T47D (cell line): ENCODE results near the gene CPNE8.
A peak's percentile ranks its signal among the peaks of the same experiment; 100 is the strongest.
"Not testable (repeated sequence)": the region's sequence is repeated elsewhere in the genome, so short reads cannot be mapped to it uniquely, and the experiment has no call there.

Source experiments
- DNase-seq, 2 experiments: peaks; one replicate each; pipeline versions ENCODE4 v3.0.0 to v3.0.0-alpha.2; 2011 to 2012; ENCODE audit warnings: low read depth in 1 of 2, low spot score in 1 of 2
- JUND ChIP-seq: IDR thresholded peaks from 2 replicates; pipeline ENCODE4 v1.6.1; 2012; ENCODE audit warnings: low read depth
- in situ Hi-C: cut with HindIII; loops from 2 replicates; pipeline ENCODE4 v1.10.0; 2016; ENCODE audit warnings: low sequenced_read_pairs, low pct_unique_long_range_greater_than_20kb

The CPNE8 gene

DNA sequence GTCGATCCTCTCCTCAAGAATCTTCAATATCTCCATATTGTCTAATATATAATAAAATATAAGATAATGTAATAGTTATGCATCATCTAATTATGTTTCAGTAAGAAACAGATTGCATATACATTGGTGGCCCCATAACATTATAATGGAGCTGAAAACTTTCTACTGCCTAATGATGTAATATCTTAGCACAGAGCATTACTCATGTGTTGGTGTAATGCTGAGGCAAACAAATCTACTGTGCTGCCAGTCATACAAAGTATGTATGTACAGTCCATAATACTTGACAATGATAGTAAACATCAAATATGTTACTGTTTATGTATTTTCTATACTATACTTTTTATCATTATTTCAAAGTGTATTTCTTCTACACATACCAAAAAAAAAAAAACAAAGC is 128.7 kb downstream of the CPNE8 start:
- TF ChIP-seq JUND: no peak
- no peak for DNase-seq
- in situ Hi-C loops: no loop called here

DNA sequence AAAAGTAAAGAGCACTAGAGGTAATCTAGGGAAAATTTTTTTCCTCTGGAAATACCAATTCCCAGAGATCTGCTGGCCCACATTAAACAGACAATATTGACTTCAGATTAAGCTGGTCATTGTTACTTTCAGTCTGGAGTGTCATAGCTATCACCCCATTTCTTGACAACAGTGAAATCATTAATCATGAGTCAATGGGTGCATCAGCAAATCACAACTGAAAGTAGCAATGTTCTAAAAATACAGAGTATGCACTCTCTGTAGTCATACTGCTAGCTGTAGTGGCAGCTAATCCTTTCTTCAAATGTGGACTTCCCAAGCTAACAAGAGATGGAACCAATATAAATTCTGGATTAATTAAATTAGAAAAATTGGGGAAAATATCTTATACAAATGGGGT is 129.9 kb downstream of the CPNE8 start:
- in situ Hi-C loops: no loop called here
- no peak for DNase-seq
- TF ChIP-seq JUND: no peak

DNA sequence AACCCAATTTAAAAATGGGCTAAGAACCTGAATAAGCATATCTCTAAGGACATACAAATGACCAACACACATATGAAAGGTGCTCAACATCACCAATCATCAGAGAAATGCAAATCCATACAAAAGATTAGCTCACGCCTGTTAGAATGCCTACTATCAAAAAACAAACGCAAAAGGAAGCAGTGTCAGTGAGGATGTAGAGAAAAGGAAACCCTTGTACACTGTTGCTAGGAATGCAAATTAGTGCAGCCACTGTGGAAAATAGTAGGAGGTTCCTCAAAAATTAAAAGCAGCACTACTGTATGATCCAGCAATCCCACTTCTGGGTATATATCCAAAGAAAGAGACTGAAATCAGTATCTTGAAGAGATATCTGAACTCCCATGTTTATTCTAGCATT is 133.0 kb downstream of the CPNE8 start:
- TF ChIP-seq JUND: no peak
- in situ Hi-C loops: no loop called here
- DNase-seq: no peak

DNA sequence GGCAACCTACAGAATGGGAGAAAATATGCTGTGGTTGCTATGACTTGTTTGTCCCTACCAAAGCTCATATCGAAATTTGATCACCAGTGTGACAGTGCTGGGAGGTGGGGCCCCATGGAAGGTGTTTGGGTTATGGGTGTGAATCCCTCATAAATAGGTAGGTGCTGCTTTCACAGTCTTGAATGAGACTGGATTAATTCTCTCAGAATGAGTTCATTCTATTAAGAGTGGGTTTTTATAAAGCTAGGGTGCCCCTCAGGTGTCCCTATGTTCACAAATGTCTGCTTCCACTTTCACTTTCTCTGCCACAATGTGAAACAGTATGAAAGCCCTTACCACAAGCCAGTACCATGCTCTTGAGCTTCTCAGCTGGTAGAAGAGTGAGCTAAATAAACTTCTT is 133.5 kb downstream of the CPNE8 start:
- in situ Hi-C loops: no loop called here
- DNase-seq: peak in 1 of 2 experiments; percentile 22
- no peak for TF ChIP-seq JUND

DNA sequence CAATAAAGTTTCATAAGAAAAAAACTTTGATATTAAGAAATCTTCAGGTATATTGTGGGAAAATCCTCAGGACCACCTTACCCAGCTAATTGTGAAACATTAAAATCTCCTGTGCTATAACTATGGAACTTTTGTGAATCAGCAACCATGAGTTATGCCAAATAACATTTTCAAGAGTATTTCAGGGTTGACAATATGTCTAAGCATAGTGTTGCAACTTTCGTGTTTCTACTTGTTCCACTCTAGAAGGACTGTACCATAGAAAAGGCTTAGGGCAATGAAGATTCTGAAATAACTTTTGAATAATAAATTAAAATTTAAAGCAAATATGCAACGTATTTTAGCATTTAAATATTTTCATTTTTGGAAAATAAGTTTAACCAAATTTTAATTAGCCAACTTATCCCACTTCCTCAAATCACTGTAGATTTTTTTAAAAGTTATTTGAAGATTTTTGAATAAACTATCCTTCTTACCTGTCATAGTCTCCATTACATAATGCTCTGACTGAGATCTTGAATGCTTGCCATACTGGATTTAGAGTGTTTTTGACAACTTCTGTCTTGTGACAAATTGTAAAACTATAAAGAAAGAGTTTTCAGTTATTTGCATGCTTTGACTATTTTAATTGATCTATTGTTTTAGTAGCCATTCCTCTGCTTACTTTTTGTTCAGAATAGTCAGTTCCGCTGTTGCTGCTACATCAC is 143.6 kb downstream of the CPNE8 start:
- no peak for DNase-seq
- in situ Hi-C loops: no loop called here
- no peak for TF ChIP-seq JUND

DNA sequence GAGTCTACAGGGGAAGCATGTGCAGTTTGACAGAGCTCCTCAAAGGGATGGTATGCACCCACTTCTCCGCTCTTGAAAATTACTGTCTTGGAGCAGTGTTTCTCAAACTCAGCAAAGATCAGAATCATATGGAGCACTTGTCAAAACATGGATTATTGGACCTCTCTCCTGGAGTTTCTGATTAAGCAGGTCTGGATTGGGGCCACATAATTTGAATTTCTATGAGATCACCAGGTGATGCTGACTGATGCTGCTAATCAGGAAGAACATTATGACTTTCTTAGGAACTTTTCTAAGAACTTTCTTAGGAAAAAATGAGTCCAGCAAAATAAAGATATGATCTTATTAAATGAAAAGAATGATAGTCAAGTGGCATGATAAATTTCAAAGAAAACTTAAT is 144.3 kb downstream of the CPNE8 start:
- TF ChIP-seq JUND: no peak
- in situ Hi-C loops: no loop called here
- no peak for DNase-seq

DNA sequence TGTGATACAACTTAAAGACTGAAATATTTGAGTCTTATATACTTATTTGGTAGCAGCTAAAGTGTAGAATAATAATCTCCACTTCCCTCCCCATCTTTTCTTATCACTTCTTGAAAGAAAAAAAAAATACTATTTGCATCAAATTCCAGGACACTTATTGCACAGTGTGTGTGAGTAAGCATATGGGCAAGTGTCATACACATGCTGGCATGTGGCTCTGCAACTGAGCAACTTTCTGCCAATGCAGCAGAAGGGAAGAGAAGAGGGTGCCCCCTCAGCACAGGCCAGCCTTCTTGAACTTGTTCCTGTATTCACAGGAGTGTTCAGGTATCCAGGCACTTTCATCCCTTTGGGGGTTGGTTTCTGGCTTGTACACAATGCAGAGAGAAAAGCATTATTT is 145.8 kb downstream of the CPNE8 start:
- in situ Hi-C loops: no loop called here
- no peak for DNase-seq
- no peak for TF ChIP-seq JUND

DNA sequence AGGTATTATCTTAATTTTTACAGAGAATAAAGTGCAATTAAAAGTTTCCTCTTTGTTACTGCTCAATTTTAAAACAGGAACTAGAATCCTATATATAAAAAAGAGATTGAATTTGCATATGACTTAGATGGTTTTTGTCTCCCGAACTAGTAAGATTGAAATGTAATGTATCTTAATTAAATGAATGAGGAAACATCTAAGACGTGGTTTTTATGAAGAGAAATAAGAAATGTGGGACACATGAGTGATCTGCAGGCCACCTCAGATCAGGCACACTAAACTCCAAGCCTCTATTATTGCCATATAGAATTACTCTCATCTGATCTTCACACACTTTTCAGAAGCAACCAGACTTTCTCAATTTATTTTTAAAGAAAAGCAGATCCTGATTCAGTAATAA is 158.6 kb downstream of the CPNE8 start:
- in situ Hi-C loops: no loop called here
- TF ChIP-seq JUND: no peak
- DNase-seq: no peak

DNA sequence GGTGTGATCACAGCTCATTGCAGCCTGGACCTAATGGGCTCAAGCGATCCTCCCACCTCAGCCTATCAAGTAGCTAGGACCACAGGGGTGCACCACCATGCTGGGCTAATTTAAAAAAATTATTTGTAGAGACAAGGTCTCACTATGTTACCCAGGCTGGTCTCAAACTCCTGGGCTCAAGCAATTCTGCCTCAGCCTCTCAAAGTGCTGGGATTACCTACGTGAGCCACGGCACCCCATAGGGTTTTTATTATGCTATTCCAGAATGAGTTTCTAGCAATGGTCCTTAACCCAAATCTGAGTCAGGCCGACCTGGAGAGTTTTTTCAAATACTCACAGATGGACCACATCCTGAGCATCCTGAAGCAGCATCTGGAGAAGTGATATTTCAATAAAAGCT is 159.8 kb downstream of the CPNE8 start:
- TF ChIP-seq JUND: no peak
- in situ Hi-C loops: no loop called here
- no peak for DNase-seq

DNA sequence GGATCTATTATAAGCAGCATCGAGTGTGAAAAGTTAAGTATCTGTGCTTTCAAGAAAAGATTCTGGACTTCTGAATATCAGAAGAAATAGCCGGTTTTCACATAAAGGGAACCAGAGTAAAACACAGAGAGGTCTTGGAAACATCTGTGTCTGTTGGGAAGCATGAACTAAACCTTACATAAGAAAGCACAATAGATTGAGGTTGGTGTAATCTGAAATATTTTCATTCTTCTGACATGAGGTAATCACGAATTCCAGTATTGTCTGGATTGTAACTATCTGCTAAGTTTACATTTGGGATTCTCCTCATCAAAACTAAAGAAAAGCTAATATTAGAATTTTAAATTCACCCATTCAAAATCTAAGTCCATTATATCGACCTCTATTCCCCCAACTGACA is 161.3 kb downstream of the CPNE8 start:
- no peak for DNase-seq
- no peak for TF ChIP-seq JUND
- in situ Hi-C loops: no loop called here

DNA sequence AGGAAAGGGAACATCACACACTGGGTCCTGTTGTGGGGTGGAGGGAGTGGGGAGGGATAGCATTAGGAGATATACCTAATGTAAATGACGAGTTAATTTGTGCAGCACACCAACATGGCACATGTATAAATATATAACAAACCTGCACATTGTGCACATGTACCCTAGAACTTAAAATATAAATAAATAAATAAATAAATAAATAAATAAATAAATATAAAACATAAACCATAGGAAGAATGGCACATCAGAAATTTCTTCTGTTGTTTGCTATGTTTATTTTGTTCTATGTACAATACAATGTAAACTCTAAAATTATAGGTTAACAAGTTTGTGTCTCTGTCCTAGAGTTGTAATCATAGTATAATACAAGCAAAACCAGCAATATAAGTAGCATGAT is 162.9 kb downstream of the CPNE8 start:
- DNase-seq, in situ Hi-C loops: not testable (repeated sequence)

DNA sequence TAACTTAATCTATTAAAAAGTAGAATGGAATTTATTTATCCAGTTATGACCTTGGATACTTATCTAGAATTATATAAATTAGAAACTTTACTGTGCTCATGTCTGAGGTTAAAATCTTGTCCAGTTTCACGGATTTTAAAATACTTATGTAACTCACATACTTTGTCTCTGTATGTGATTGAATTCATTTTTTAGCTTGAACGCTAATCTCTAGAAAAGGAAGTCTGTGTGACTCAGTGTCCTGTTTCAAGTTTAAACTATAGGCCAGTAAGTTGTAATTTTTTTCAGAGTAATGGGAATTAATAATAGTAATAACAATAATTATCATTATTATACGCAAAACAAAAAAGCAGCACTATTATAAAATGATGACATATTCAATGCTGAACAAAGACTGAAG is 168.6 kb downstream of the CPNE8 start:
- no peak for TF ChIP-seq JUND
- DNase-seq: no peak
- in situ Hi-C loops: no loop called here

DNA sequence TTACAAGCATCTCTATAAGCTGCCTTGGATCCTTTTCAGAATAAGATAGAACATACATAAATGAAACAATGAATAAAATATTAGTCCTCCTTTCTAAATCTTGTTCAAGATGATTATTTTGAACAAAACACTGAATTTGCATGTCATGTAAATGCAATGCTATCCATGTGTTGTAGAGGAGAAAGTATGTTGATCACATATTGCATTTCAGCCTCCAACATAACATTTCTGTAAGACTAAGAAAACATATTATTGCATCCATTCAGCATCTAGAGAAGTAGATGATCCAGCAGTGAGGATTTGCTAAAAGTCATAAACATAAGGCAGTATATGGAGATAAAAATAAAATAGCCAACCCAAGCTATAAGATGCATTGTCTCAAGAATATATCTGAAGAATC is 172.6 kb downstream of the CPNE8 start:
- DNase-seq: no peak
- no peak for TF ChIP-seq JUND
- in situ Hi-C loops: no loop called here

DNA sequence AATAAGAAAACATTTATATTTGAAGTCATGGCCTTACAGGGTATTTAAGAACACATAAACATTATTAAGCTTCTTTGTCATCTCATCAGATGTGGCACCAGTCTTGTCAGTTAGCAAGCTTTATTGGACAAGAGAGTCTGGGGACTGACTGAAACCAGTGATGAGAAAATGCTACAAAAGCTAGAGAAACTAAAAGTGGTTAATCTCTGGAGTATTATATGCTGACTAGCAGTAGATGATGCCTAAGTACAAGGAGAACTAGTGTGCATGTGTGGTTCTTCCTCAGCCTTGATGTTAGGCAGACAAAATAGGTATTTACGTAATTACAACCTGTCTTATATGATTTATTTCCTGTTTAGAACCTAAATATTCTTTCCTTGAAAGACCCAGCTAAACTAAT is 176.5 kb downstream of the CPNE8 start:
- in situ Hi-C loops: no loop called here
- no peak for TF ChIP-seq JUND
- DNase-seq: no peak
